A549 (cell line): ENCODE data around the gene POLRMT. TPM values are rescaled to one million over a fixed set of nuclear protein-coding genes. Genes with fewer than 3 reads are reported as not detected.
"Not testable (repeated sequence)": the region's sequence is repeated elsewhere in the genome, so short reads cannot be mapped to it uniquely, and the experiment has no call there.

Experiments used
- ATAC-seq, 2 experiments: fragments of 200-7000 bp in 1 of 2; fragments of >200 bp in 1 of 2; cut with Nextera tagmentation in 1 of 2; cut with Tn5 transposase in 1 of 2; 3 replicates each; pipeline versions ENCODE4 v1.8.0 to v1.9.1; 2018 to 2020; ENCODE audit warnings: mild to moderate bottlenecking in 1 of 2, moderate library complexity in 1 of 2
- CTCF ChIA-PET: fragments of 300-600 bp; sonication (Branson Sonifier 250); formaldehyde crosslinking; extraction: SDS; loops from one replicate; lab custom pipeline; 2021; ENCODE audit warnings: antibody characterized with exemption, inconsistent platforms; lab: Yijun Ruan, JAX
- POLR2A ChIA-PET: fragments of 350-600 bp; formaldehyde crosslinking; extraction: SDS; loops from one replicate; lab custom pipeline; 2021; ENCODE audit warnings: antibody characterized with exemption, inconsistent platforms; lab: Yijun Ruan, JAX
- DNase-seq, 2 experiments: peaks; one replicate each; pipeline versions ENCODE4 v3.0.0 to v3.0.0-alpha.2; 2011 to 2016; ENCODE audit warnings: low read depth in 1 of 2, low spot score in 1 of 2
- FAIRE-seq: peaks from 2 replicates; lab custom pipeline; 2011; peaks lifted over from hg19 to GRCh38; lab: Jason Lieb, UNC
- H3K27ac ChIP-seq, 2 experiments: fragments of >200 bp; sonication (Bioruptor Twin); formaldehyde crosslinking; 3 replicates each; pipeline ENCODE4 v1.5.1; 2016 to 2017
- H3K4me1 ChIP-seq: fragments of >200 bp; sonication (Bioruptor Twin); formaldehyde crosslinking; 3 replicates; pipeline ENCODE4 v1.6.1; 2016
- H3K4me2 ChIP-seq: fragments of >200 bp; sonication (Bioruptor Twin); formaldehyde crosslinking; 3 replicates; pipeline ENCODE4 v1.6.1; 2016
- H3K4me3 ChIP-seq: fragments of >200 bp; sonication (Bioruptor Twin); formaldehyde crosslinking; 3 replicates; pipeline ENCODE4 v1.5.1; 2016
- H3K9me3 ChIP-seq: fragments of >200 bp; sonication (Bioruptor Twin); formaldehyde crosslinking; 3 replicates; pipeline ENCODE4 v1.6.1; 2016
- CEBPB ChIP-seq, 2 experiments: fragments of >200 bp in 1 of 2; sonication (Bioruptor Twin) in 1 of 2; formaldehyde crosslinking in 1 of 2; IDR thresholded peaks; 2 replicates each; pipeline ENCODE4 v1.6.1; 2012 to 2016
- CHD4 ChIP-seq: fragments of 200-600 bp; sonication (generic); IDR thresholded peaks from 2 replicates; pipeline ENCODE4 v1.6.1; 2016; ENCODE audit warnings: antibody characterized with exemption, mild to moderate bottlenecking, borderline replicate concordance
- EP300 ChIP-seq, 2 experiments: fragments of >200 bp; sonication (Bioruptor Twin); formaldehyde crosslinking; IDR thresholded peaks; 2 replicates in 1 of 2; 3 replicates in 1 of 2; pipeline ENCODE4 v1.6.1; 2016 to 2017
- HOXB13 ChIP-seq: fragments of 250-450 bp; sonication (Bioruptor Pico); IDR thresholded peaks from 2 replicates; pipeline ENCODE4 v1.5.0; 2020; ENCODE audit warnings: low read depth, mild to moderate bottlenecking, moderate library complexity
- KDM1A ChIP-seq: fragments of 200-600 bp; sonication (generic); IDR thresholded peaks from 2 replicates; pipeline ENCODE4 v1.6.1; 2016; ENCODE audit warnings: low read depth, mild to moderate bottlenecking
- MAFK ChIP-seq: fragments of 450-650 bp; IDR thresholded peaks from 2 replicates; pipeline ENCODE4 v1.6.1; 2014; ENCODE audit not compliant: partially characterized antibody
- PHF8 ChIP-seq: fragments of 200-600 bp; sonication (generic); IDR thresholded peaks from 2 replicates; pipeline ENCODE4 v1.6.1; 2016; ENCODE audit warnings: low read depth, mild to moderate bottlenecking, antibody characterized with exemption, moderate library complexity, borderline replicate concordance
- SMC3 ChIP-seq: fragments of >200 bp; sonication (Bioruptor Twin); formaldehyde crosslinking; IDR thresholded peaks from 3 replicates; pipeline ENCODE4 v1.6.1; 2018; ENCODE audit warnings: inconsistent platforms
- SREBF2 ChIP-seq: fragments of 450-650 bp; IDR thresholded peaks from 2 replicates; pipeline ENCODE4 v1.6.1; 2014; ENCODE audit warnings: mild to moderate bottlenecking, moderate library complexity
- TFCP2L1 ChIP-seq: fragments of 250-450 bp; sonication (Bioruptor Pico); IDR thresholded peaks from 2 replicates; pipeline ENCODE4 v1.5.0; 2021; ENCODE audit warnings: mild to moderate bottlenecking
- ZFP36 ChIP-seq: fragments of 450-650 bp; IDR thresholded peaks from 2 replicates; pipeline ENCODE4 v1.6.1; 2014; ENCODE audit warnings: borderline replicate concordance; ENCODE audit not compliant: partially characterized antibody
- ZNF302 ChIP-seq: fragments of 250-450 bp; sonication (Bioruptor Pico); IDR thresholded peaks from 2 replicates; pipeline ENCODE4 v1.9.0; 2021; ENCODE audit warnings: inconsistent platforms, mild to moderate bottlenecking, moderate library complexity
- WGBS: methylation state at CpG from one replicate; pipeline ENCODE4 v1.1.6; 2017; ENCODE audit errors: missing lambda C conversion rate; 5-methylcytosine and 5-hydroxymethylcytosine counted together
- polyA plus RNA-seq, 4 experiments: library from polyadenylated mRNA; depleted of rRNA in 3 of 4; stranded (reverse); fragments of >200 nt; fragmentation: RNase III in 1 of 4; extraction: RNeasy Plus Mini Kit Qiagen cat#74134 plus additional on column Dnase treatment in 1 of 4; gene quantifications; 2 replicates in 3 of 4; 3 replicates in 1 of 4; pipeline ENCODE4 v1.2.3, GENCODE V29; 2011 to 2017
- TF ChIP-seq, protein P1 (sequence below): fragments of 150-350 bp; IDR thresholded peaks from 2 replicates; pipeline ENCODE4 v1.6.1; 2014; ENCODE audit warnings: low read depth, mild to moderate bottlenecking, low read length
- TF ChIP-seq, protein P2 (sequence below): fragments of >200 bp; sonication (Bioruptor Twin); formaldehyde crosslinking; IDR thresholded peaks from 3 replicates; pipeline ENCODE4 v1.5.1; 2016

POLRMT gene
- polyA plus RNA-seq, 2 of the 4 experiments (the other 2 are of a cell fraction) = 41.9 to 68.8 TPM

DNA sequence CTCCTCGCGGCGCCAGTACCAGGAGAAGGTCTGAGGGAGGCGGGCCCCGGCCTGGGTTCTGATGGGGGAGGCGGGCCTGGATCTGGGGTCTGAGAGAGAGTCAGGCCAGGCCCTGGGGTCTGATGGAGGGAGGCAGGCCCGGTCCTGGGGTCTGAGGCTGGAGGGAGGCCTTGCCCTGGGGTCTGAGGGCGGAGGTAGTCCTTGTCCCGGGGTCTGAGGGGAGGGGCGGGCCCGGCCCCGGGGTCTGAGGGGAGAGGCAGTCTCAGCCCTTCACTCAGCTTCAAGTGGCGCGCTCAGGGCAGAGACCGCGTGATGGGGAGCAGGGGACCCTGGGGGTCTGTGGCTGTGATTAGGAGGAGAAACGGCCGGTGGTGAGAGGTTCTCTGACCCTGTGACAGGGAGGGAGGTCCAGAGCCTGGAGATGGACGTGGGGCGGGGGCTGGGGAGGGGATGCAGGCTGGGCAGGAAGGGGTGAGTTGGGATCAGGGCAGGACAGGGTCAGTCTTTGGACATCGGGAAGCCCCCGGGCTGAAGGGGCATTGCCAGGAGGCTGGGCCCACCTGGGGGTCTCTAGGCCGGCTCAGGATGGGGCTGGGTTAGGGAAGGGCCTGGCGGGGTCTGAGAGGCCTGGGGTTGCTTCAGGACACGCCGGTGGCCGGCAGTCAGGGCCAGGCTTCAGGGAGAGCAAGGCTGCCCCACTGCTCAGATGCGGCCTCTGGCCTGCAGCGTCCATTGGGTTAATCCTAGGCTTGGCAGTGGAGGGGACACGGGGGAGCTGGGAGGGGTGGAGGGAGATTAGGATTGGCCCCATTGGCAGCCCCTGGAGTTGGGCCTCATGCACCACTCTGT is 25.0 kb downstream of the POLRMT start:
- POLR2A ChIA-PET = no interaction called here

DNA sequence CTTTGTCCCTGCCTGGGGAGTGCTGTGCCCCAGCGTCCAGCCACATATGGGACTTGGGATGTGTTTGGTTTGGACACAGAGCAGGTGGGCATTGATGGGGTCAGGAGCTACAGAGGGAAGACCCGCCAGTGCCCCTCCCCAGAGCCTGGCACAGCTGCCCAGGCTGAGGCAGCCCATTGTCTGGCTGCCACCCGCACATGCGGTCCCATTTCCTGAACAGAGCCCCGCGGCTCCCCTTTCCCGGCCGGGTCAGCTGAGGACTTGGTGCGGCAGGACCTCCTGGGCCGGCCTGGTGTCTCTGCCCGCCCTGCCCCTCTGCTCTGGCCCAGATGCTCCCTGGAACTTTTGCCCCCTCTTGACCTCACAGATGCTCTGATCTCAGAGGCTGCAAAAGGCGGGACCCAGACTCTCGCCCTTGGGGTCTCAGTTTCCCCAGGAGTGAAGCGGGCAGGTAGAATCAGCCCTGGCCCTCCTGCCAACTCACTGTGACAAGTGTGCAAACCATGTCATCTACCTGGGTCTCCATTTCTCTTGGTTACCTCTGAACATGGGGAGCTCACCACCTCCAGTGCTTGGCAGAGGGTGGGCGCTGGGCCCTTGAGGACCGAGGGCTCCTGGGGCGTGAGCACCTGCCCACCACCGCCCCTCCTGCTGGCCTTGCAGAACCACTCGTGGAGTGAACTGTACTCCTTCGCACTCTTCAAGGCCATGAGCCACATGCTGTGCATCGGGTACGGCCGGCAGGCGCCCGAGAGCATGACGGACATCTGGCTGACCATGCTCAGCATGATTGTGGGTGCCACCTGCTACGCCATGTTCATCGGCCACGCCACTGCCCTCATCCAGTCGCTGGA is 25.8 kb downstream of the POLRMT start:
- TF ChIP-seq ZFP36 (peak; percentile 40), ZNF302 (no peak), CEBPB (IDR thresholded peaks at IDR 0.05) (no peak), PHF8 (no peak), CHD4 (peak; percentile 52; the same call in 1 of the 2 replicates), SMC3 (no peak), SREBF2 (no peak), KDM1A (peak; percentile 88; the same call in 1 of the 2 replicates), EP300 (IDR thresholded peaks at IDR 0.05) (no peak)
- FAIRE-seq (no peak), DNase-seq (no peak), ATAC-seq (no peak)
- H3K4me2 ChIP-seq = no peak overlapping the region
- CTCF ChIA-PET = interaction anchor here (1.4 to 2.2 kb wide), 3 partner anchors 10 to 19 kb away, joined by 3 to 7 read pairs (median 3); no protein-coding TSS in a partner anchor
- peaks cover 40% of the 10 kb centered on the region for H3K4me1 ChIP-seq
- peak overlapping the region in 1 of 2 experiments; percentile 86; a peak in 3 of 6 replicates for H3K27ac ChIP-seq
- no peaks in the 10 kb centered on the region for H3K9me3 ChIP-seq
- H3K4me3 ChIP-seq = no peak overlapping the region
- 98% methylated on average over 10 of the region's 30 CpGs for WGBS
- POLR2A ChIA-PET = no interaction called here

More for the DNA sequence above, 25.0 kb downstream of the POLRMT start:
- ATAC-seq = peak; percentile 27 to 61; a peak in 3 of 6 replicates
- peaks cover 40% of the 10 kb centered on the region for H3K4me1 ChIP-seq
- 93% methylated on average over 8 of the region's 30 CpGs for WGBS
- FAIRE-seq = no peak
- peak overlapping the region; percentile 72 to 86; a peak in 5 of 6 replicates for H3K27ac ChIP-seq
- no peaks in the 10 kb centered on the region for H3K9me3 ChIP-seq
- no peak for DNase-seq
- H3K4me2 ChIP-seq = peak overlapping the region; percentile 43; the same call in 2 of the 3 replicates
- CTCF ChIA-PET = interaction anchor here (0.7 to 1.5 kb wide), 3 partner anchors 9 to 24 kb away, joined by 3 read pairs; no protein-coding TSS in a partner anchor
- TF ChIP-seq, protein P1, sequence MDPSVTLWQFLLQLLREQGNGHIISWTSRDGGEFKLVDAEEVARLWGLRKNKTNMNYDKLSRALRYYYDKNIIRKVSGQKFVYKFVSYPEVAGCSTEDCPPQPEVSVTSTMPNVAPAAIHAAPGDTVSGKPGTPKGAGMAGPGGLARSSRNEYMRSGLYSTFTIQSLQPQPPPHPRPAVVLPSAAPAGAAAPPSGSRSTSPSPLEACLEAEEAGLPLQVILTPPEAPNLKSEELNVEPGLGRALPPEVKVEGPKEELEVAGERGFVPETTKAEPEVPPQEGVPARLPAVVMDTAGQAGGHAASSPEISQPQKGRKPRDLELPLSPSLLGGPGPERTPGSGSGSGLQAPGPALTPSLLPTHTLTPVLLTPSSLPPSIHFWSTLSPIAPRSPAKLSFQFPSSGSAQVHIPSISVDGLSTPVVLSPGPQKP = no peak
- TF ChIP-seq MAFK (no peak), TFCP2L1 (CRISPR knock-in tag) (0 out of 2 replicates have a peak, but pooled peaks have one; percentile 32), HOXB13 (CRISPR knock-in tag) (0 out of 2 replicates have a peak, but pooled peaks have one; percentile 11)
- H3K4me3 ChIP-seq = no peak overlapping the region

DNA sequence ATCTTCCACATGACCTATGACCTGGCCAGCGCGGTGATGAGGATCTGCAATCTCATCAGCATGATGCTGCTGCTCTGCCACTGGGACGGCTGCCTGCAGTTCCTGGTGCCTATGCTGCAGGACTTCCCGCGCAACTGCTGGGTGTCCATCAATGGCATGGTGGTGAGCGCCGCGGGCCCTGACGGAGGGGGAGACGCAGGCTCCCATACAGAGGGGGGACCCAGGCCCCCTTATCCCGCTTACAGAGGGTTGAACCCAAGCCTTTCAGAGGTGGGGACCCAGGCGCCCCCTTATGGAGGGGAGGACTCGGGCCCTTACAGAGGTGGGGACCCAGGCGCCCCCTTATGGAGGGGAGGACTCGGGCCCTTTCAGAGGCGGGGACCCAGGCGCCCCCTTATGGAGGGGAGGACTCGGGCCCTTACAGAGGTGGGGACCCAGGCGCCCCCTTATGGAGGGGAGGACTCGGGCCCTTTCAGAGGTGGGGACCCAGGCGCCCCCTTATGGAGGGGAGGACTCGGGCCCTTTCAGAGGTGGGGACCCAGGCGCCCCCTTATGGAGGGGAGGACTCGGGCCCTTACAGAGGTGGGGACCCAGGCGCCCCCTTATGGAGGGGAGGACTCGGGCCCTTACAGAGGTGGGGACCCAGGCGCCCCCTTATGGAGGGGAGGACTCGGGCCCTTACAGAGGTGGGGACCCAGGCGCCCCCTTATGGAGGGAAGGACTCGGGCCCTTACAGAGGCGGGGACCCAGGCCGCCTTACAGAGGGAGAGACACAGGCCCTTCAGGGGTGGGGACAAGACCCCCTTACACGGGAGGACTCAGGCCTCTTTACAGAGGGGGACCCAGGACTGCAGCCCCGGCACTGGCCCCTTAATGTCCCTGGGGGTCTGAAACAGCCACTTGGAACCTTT is 28.0 kb downstream of the POLRMT start:
- H3K4me2 ChIP-seq, H3K9me3 ChIP-seq, H3K27ac ChIP-seq, FAIRE-seq, POLR2A ChIA-PET, H3K4me3 ChIP-seq: not testable (repeated sequence)
- H3K4me1 ChIP-seq = peaks cover 21% of the 10 kb centered on the region
- 0 out of 6 replicates have a peak, but pooled peaks of 1 of the 2 experiments have one; percentile 10 for ATAC-seq
- CTCF ChIA-PET = interaction anchor here (0.6 to 2.2 kb wide), 3 partner anchors 18 to 31 kb away, joined by 3 to 7 read pairs (median 3); no protein-coding TSS in a partner anchor
- WGBS = 80% methylated on average over 1 of the region's 34 CpGs
- peak in 1 of 2 experiments; percentile 57 for DNase-seq
- TF ChIP-seq, protein P2, sequence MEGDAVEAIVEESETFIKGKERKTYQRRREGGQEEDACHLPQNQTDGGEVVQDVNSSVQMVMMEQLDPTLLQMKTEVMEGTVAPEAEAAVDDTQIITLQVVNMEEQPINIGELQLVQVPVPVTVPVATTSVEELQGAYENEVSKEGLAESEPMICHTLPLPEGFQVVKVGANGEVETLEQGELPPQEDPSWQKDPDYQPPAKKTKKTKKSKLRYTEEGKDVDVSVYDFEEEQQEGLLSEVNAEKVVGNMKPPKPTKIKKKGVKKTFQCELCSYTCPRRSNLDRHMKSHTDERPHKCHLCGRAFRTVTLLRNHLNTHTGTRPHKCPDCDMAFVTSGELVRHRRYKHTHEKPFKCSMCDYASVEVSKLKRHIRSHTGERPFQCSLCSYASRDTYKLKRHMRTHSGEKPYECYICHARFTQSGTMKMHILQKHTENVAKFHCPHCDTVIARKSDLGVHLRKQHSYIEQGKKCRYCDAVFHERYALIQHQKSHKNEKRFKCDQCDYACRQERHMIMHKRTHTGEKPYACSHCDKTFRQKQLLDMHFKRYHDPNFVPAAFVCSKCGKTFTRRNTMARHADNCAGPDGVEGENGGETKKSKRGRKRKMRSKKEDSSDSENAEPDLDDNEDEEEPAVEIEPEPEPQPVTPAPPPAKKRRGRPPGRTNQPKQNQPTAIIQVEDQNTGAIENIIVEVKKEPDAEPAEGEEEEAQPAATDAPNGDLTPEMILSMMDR = 0 out of 3 replicates have a peak, but pooled peaks have one; percentile 15
